HFFc6 (cell line): Measurements from ENCODE around the gene CDK5R1. TPM values are rescaled to one million over a fixed set of nuclear protein-coding genes. Genes with fewer than 3 reads are reported as not detected.

ENCODE experiments used
- DNase-seq: peaks from one replicate; pipeline ENCODE4 v3.0.0-alpha.2; 2018
- H3K27ac Mint-ChIP-seq: 2 replicates; pipeline ENCODE4 v1.8.0; 2020; ENCODE audit warnings: mild to moderate bottlenecking, mixed read lengths
- H3K27me3 Mint-ChIP-seq: 2 replicates; pipeline ENCODE4 v1.8.0; 2021; ENCODE audit warnings: mild to moderate bottlenecking, moderate library complexity, mixed read lengths; ENCODE audit not compliant: insufficient read depth
- H3K36me3 Mint-ChIP-seq: 2 replicates; pipeline ENCODE4 v1.8.0; 2021; ENCODE audit warnings: low read depth, mixed read lengths
- H3K4me1 Mint-ChIP-seq: 2 replicates; pipeline ENCODE4 v1.8.0; 2020; ENCODE audit warnings: low read depth, mixed read lengths
- H3K4me3 Mint-ChIP-seq: 2 replicates; pipeline ENCODE4 v1.8.0; 2020; ENCODE audit warnings: mild to moderate bottlenecking, moderate library complexity, mixed read lengths
- H3K9me3 Mint-ChIP-seq: 2 replicates; pipeline ENCODE4 v1.8.0; 2020; ENCODE audit warnings: mild to moderate bottlenecking, mixed read lengths
- total RNA-seq, 6 experiments: library from RNA; stranded (reverse); fragmentation: NEBNext Ultra II Directional; extraction: Animal tissue kit (Norgen Biotek cat#: 25700); gene quantifications; 2 replicates in 1 of 6; 3 replicates in 5 of 6; pipeline ENCODE4 v1.2.3, GENCODE V29; 2021
- TF ChIP-seq, protein P1 (sequence below): fragments of 200-600 bp; sonication (generic); IDR thresholded peaks from 2 replicates; pipeline ENCODE4 v1.5.0; 2021; ENCODE audit warnings: antibody characterized with exemption, mild to moderate bottlenecking

The CDK5R1 gene
- total RNA-seq, 6 experiments from 2014 or later: 1.00 to 1.9 (median 1.3) TPM

DNA sequence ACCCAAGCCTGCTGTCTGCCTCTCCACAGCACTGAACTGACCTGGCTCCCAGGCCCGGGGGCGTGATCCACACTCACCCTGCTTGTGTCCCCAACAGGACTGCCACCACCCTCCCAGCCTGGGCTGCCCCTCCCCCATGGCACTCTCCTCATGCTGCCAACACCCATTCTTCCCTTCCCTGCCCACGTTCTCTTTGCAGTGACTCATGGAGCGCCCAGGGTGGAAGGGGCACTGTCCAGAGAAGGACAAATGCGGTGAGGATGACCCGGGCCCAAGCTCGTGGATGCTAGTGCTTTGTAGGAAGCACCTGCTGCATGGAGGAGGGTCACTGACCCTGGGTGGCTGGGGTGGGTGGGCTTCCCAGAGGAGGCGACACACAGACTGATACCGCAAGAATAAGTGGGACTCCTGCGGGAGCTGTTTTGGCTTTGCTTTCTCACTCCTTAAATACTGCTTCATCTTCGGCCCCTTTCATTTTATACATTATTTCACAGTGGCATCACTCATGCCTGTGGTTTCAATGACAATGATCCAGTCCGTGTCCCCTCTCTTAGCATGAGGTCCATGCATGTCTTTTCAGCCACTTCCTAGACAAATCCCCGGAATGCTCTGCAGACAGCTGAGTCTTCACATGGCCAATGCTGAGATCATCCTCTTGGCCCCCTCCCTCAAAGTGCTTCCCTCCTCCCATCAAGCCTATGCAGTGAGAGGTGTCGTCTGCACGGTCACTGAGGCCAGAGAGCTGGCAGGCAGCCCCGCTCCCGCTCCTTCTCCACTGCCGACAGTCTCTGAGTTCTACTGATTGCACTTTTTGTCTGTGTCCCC is 17.6 kb downstream of the CDK5R1 start:
- peak overlapping the region; percentile 77 for H3K4me3 Mint-ChIP-seq
- peaks cover 40% of the 10 kb centered on the region for H3K4me1 Mint-ChIP-seq
- peak overlapping the region; percentile 80 for H3K27ac Mint-ChIP-seq
- no peaks in the 10 kb centered on the region for H3K9me3 Mint-ChIP-seq
- no peaks in the 10 kb centered on the region; the same call in 1 of the 2 replicates for H3K27me3 Mint-ChIP-seq
- TF ChIP-seq, protein P1, sequence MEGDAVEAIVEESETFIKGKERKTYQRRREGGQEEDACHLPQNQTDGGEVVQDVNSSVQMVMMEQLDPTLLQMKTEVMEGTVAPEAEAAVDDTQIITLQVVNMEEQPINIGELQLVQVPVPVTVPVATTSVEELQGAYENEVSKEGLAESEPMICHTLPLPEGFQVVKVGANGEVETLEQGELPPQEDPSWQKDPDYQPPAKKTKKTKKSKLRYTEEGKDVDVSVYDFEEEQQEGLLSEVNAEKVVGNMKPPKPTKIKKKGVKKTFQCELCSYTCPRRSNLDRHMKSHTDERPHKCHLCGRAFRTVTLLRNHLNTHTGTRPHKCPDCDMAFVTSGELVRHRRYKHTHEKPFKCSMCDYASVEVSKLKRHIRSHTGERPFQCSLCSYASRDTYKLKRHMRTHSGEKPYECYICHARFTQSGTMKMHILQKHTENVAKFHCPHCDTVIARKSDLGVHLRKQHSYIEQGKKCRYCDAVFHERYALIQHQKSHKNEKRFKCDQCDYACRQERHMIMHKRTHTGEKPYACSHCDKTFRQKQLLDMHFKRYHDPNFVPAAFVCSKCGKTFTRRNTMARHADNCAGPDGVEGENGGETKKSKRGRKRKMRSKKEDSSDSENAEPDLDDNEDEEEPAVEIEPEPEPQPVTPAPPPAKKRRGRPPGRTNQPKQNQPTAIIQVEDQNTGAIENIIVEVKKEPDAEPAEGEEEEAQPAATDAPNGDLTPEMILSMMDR: no peak
- peak; percentile 44 for DNase-seq
- H3K36me3 Mint-ChIP-seq: no peaks in the 10 kb centered on the region

DNA sequence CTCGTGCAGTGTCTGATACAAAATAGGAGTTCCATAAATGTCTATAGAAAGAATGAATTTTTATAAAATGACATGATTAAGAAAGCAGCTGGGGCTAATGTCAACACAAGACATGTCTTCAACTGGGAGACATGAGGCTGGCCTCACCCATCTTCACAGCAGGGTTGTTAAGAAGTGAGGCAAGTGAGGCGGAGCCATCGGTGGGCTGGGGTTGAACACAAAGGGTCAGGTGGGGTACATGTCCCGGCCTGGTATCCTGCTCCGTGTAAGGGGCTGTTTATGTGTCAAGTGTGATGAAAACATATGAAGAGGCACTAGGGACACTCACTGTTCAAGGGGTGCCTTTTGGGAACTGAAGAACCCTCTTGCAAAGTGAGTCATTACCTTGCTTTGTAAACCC is 22.1 kb downstream of the CDK5R1 start:
- Mint-ChIP-seq H3K36me3 (no peaks in the 10 kb centered on the region), H3K27ac (no peak overlapping the region), H3K27me3 (peaks cover 9% of the 10 kb centered on the region), H3K4me1 (peaks cover 19% of the 10 kb centered on the region), H3K9me3 (no peaks in the 10 kb centered on the region), H3K4me3 (no peak overlapping the region)
- TF ChIP-seq, protein P1: no peak
- DNase-seq: no peak

DNA sequence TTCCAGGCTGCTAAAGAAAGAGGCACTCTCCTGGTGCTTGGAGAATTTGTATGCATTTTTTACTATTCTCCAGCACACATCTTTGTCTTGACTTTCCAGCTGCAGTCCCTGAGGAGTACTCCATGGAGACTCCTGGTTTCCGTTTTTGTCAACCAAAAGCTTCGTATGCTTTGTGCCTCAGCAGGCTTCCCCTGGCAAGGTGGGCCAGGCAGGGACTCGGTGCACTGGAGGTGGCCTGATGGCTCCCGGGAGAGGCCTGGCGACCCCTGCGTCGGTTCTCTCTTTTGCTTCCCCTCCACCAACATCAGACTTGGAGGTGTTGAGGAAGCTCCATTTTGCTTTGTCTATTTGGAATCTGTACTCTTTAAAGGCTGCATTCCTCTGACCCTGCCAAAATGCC is 23.7 kb downstream of the CDK5R1 start:
- TF ChIP-seq, protein P1: no peak
- H3K4me1 Mint-ChIP-seq: peaks cover 4% of the 10 kb centered on the region
- DNase-seq: no peak
- peaks cover 11% of the 10 kb centered on the region for H3K27me3 Mint-ChIP-seq
- no peaks in the 10 kb centered on the region for H3K9me3 Mint-ChIP-seq
- no peaks in the 10 kb centered on the region for H3K36me3 Mint-ChIP-seq
- no peak overlapping the region for H3K27ac Mint-ChIP-seq
- H3K4me3 Mint-ChIP-seq: no peak overlapping the region

DNA sequence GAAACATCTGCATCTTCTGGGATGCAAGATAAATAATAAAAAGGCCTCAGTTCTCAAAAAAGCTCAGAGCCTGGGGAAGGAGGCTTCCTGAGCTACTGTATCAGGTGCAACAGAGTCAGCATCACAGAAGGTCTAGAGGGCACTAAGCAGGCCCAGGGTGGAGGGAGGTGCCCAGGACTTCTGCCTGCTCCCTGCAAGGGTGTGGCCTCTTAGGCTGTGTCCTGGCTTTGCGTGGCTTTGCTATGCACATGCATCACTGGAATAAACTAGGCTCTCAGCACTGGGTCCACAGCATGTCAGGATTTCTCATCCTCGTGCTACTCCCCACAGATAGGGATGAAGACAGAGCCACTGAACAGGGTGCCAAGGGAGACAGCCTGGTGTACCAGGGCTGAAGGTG is 25.5 kb downstream of the CDK5R1 start:
- DNase-seq: no peak
- H3K27me3 Mint-ChIP-seq: peaks cover 11% of the 10 kb centered on the region
- no peaks in the 10 kb centered on the region for H3K36me3 Mint-ChIP-seq
- TF ChIP-seq, protein P1: no peak
- H3K9me3 Mint-ChIP-seq: no peaks in the 10 kb centered on the region
- peaks cover 6% of the 10 kb centered on the region; the same call in 1 of the 2 replicates for H3K4me1 Mint-ChIP-seq
- no peak overlapping the region for H3K4me3 Mint-ChIP-seq
- no peak overlapping the region for H3K27ac Mint-ChIP-seq

DNA sequence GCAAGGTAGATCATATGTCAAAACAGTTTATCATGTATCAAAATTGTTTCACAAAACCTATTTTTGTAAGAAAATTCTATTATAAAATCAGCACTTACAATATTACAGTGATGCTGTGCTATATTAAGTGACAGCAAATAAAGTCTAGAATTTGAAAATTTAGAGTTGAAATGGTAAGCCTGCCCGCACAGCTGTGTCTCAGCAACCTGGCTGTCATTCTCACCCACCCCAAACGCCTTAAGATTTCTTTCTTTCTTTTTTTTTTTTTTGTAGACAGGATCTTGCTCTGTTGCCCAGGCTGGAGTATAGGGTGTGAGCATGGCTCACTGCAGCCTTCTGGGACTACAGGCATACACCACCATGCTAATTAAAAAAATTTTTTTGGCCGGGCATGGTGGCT is 26.8 kb downstream of the CDK5R1 start:
- TF ChIP-seq, protein P1: no peak
- peaks cover 11% of the 10 kb centered on the region for H3K27me3 Mint-ChIP-seq

More for the DNA sequence above, 26.8 kb downstream of the CDK5R1 start:
- Mint-ChIP-seq H3K4me3 (no peak overlapping the region), H3K4me1 (peaks cover 7% of the 10 kb centered on the region; the same call in 1 of the 2 replicates), H3K9me3 (no peaks in the 10 kb centered on the region), H3K27ac (no peak overlapping the region), H3K36me3 (no peaks in the 10 kb centered on the region)
- no peak for DNase-seq
